ENCODE results near the gene GRPEL2.

GRPEL2 gene

GRCh38 chr5:149349382-149349781 is 4.1 kb downstream of the GRPEL2 start:
- TF ChIP-seq ZNF610 (tag by site-specific recombination; IDR thresholded peaks at IDR 0.05; ENCODE audit: borderline replicate concordance) (no peak), ZNF155 (tag by site-specific recombination; IDR thresholded peaks at IDR 0.05) (no peak), ZFP3 (tag by site-specific recombination; IDR thresholded peaks at IDR 0.05; ENCODE audit: low read depth) (no peak), ZNF394 (tag by site-specific recombination; IDR thresholded peaks at IDR 0.05; ENCODE audit: borderline replicate concordance) (no peak), ZNF362 (tag by site-specific recombination; IDR thresholded peaks at IDR 0.05) (no peak), ZNF148 (tag by site-specific recombination; IDR thresholded peaks at IDR 0.05; ENCODE audit: borderline replicate concordance) (no peak), KLF17 (tag by site-specific recombination; IDR thresholded peaks at IDR 0.05) (no peak), MZF1 (tag by site-specific recombination; IDR thresholded peaks at IDR 0.05; ENCODE audit: borderline replicate concordance) (no peak), ZNF132 (tag by site-specific recombination; IDR thresholded peaks at IDR 0.05; ENCODE audit: borderline replicate concordance) (no peak), ZBTB49 (tag by site-specific recombination; IDR thresholded peaks at IDR 0.05; ENCODE audit: low read depth) (no peak), ZFP41 (tag by site-specific recombination; IDR thresholded peaks at IDR 0.05; ENCODE audit: borderline replicate concordance) (no peak), ZNF677 (tag by site-specific recombination; IDR thresholded peaks at IDR 0.05) (no peak), ZNF768 (tag by site-specific recombination; IDR thresholded peaks at IDR 0.05) (no peak), ZNF292 (tag by site-specific recombination; IDR thresholded peaks at IDR 0.05; ENCODE audit: borderline replicate concordance, low read depth) (no peak), GLI2 (tag by site-specific recombination; IDR thresholded peaks at IDR 0.05; ENCODE audit: borderline replicate concordance, low read depth) (no peak)
- TF ChIP-seq, protein P1, sequence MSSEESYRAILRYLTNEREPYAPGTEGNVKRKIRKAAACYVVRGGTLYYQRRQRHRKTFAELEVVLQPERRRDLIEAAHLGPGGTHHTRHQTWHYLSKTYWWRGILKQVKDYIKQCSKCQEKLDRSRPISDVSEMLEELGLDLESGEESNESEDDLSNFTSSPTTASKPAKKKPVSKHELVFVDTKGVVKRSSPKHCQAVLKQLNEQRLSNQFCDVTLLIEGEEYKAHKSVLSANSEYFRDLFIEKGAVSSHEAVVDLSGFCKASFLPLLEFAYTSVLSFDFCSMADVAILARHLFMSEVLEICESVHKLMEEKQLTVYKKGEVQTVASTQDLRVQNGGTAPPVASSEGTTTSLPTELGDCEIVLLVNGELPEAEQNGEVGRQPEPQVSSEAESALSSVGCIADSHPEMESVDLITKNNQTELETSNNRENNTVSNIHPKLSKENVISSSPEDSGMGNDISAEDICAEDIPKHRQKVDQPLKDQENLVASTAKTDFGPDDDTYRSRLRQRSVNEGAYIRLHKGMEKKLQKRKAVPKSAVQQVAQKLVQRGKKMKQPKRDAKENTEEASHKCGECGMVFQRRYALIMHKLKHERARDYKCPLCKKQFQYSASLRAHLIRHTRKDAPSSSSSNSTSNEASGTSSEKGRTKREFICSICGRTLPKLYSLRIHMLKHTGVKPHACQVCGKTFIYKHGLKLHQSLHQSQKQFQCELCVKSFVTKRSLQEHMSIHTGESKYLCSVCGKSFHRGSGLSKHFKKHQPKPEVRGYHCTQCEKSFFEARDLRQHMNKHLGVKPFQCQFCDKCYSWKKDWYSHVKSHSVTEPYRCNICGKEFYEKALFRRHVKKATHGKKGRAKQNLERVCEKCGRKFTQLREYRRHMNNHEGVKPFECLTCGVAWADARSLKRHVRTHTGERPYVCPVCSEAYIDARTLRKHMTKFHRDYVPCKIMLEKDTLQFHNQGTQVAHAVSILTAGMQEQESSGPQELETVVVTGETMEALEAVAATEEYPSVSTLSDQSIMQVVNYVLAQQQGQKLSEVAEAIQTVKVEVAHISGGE (tag by site-specific recombination; conservative IDR thresholded peaks at IDR 0.05; ENCODE audit: low read depth) = no peak
- TF ChIP-seq, protein P2, sequence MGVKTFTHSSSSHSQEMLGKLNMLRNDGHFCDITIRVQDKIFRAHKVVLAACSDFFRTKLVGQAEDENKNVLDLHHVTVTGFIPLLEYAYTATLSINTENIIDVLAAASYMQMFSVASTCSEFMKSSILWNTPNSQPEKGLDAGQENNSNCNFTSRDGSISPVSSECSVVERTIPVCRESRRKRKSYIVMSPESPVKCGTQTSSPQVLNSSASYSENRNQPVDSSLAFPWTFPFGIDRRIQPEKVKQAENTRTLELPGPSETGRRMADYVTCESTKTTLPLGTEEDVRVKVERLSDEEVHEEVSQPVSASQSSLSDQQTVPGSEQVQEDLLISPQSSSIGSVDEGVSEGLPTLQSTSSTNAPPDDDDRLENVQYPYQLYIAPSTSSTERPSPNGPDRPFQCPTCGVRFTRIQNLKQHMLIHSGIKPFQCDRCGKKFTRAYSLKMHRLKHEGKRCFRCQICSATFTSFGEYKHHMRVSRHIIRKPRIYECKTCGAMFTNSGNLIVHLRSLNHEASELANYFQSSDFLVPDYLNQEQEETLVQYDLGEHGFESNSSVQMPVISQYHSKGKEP (tag by site-specific recombination; IDR thresholded peaks at IDR 0.05) = no peak
- TF ChIP-seq, protein P3, sequence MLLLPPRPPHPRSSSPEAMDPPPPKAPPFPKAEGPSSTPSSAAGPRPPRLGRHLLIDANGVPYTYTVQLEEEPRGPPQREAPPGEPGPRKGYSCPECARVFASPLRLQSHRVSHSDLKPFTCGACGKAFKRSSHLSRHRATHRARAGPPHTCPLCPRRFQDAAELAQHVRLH (tag by site-specific recombination; IDR thresholded peaks at IDR 0.05) = no peak
- TF ChIP-seq, protein P4, sequence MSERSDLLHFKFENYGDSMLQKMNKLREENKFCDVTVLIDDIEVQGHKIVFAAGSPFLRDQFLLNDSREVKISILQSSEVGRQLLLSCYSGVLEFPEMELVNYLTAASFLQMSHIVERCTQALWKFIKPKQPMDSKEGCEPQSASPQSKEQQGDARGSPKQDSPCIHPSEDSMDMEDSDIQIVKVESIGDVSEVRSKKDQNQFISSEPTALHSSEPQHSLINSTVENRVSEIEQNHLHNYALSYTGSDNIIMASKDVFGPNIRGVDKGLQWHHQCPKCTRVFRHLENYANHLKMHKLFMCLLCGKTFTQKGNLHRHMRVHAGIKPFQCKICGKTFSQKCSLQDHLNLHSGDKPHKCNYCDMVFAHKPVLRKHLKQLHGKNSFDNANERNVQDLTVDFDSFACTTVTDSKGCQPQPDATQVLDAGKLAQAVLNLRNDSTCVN (tag by site-specific recombination; optimal IDR thresholded peaks at IDR 0.05) = no peak
- TF ChIP-seq, protein P5, sequence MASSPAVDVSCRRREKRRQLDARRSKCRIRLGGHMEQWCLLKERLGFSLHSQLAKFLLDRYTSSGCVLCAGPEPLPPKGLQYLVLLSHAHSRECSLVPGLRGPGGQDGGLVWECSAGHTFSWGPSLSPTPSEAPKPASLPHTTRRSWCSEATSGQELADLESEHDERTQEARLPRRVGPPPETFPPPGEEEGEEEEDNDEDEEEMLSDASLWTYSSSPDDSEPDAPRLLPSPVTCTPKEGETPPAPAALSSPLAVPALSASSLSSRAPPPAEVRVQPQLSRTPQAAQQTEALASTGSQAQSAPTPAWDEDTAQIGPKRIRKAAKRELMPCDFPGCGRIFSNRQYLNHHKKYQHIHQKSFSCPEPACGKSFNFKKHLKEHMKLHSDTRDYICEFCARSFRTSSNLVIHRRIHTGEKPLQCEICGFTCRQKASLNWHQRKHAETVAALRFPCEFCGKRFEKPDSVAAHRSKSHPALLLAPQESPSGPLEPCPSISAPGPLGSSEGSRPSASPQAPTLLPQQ (tag by site-specific recombination; IDR thresholded peaks at IDR 0.05) = no peak
- peaks cover 51 to 75% of the 10 kb centered on the region in 2 experiments for H3K36me3 ChIP-seq (ENCODE audit: control insufficient read depth in 2 of 2, insufficient read depth in 1 of 2, low read length in 2 of 2)
- POLR2A ChIA-PET = interaction anchor here (1.2 to 1.3 kb wide), 2 partner anchors 9 to 28 kb away, joined by 3 to 6 read pairs; partner anchors contain the start of gene PCYOX1L
- H3K4me3 ChIP-seq (ENCODE audit: low read depth, low read length) = no peak overlapping the region
- no peaks in the 10 kb centered on the region for H3K4me1 ChIP-seq (ENCODE audit: control insufficient read depth, insufficient read depth, low read length)
- no peaks in the 10 kb centered on the region for H3K9me3 ChIP-seq (ENCODE audit: control insufficient read depth, insufficient read depth, low read depth, low read length)
- CTCF ChIA-PET = interaction anchor here (0.6 to 1.0 kb wide), 6 partner anchors 8 to 1456 kb away, joined by 3 to 4 read pairs (median 3); partner anchors contain the start of gene PCYOX1L
- no peak overlapping the region for H3K27ac ChIP-seq (ENCODE audit: extremely low read depth, low read depth, low read length)
